ENCODE data around the gene TPRG1L.

The TPRG1L gene

GRCh38 chr1:3634059-3634800 lies 9.4 kb downstream of the TPRG1L start:
- no peak for TF ChIP-seq FOXP2 (optimal IDR thresholded peaks at IDR 0.05; ENCODE audit: borderline replicate concordance, extremely low read depth, extremely low read length, insufficient read depth)
- no peak for TF ChIP-seq REST (IDR thresholded peaks at IDR 0.05; ENCODE audit: insufficient read depth in 1 of 2, low read depth in 2 of 2, low read length in 2 of 2)
- no peak for TF ChIP-seq TAF1 (IDR thresholded peaks at IDR 0.05; ENCODE audit: borderline replicate concordance, insufficient read depth, low read length)
- TF ChIP-seq POLR2AphosphoS5 (IDR thresholded peaks at IDR 0.05; ENCODE audit: low read depth, low read length) = no peak
- TF ChIP-seq SIN3A (IDR thresholded peaks at IDR 0.05; ENCODE audit: borderline replicate concordance, insufficient read depth, low read length) = no peak

DNA sequence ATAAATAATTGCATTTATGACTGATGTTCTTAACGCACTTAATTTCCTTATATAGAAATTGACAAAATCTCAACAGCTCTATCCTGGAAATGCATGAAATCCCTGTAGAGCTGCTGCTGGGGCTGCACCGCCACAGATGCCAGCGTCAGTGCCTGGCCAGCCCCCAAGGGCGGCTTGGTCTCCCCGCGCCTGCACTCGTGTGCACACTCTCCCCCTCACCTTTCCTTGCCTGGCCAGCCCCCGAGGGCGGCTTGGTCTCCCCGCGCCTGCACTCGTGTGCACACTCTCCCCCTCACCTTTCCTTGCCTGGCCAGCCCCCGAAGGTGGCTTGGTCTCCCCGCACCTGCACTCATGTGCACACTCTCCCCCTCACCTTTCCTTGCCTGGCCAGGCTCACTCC lies 11.3 kb downstream of the TPRG1L start:
- no peak for TF ChIP-seq FOXP2 (optimal IDR thresholded peaks at IDR 0.05; ENCODE audit: borderline replicate concordance, extremely low read depth, extremely low read length, insufficient read depth)
- no peak for TF ChIP-seq TAF1 (IDR thresholded peaks at IDR 0.05; ENCODE audit: borderline replicate concordance, insufficient read depth, low read length)
- TF ChIP-seq REST (IDR thresholded peaks at IDR 0.05; ENCODE audit: insufficient read depth in 1 of 2, low read depth in 2 of 2, low read length in 2 of 2) = no peak
- TF ChIP-seq POLR2AphosphoS5 (IDR thresholded peaks at IDR 0.05; ENCODE audit: low read depth, low read length) = no peak
- TF ChIP-seq SIN3A (IDR thresholded peaks at IDR 0.05; ENCODE audit: borderline replicate concordance, insufficient read depth, low read length) = no peak

GRCh38 chr1:3636531-3636930 lies 11.7 kb downstream of the TPRG1L start:
- TF ChIP-seq TAF1 (IDR thresholded peaks at IDR 0.05; ENCODE audit: borderline replicate concordance, insufficient read depth, low read length) = no peak
- no peak for TF ChIP-seq POLR2AphosphoS5 (IDR thresholded peaks at IDR 0.05; ENCODE audit: low read depth, low read length)
- no peak for TF ChIP-seq REST (IDR thresholded peaks at IDR 0.05; ENCODE audit: insufficient read depth in 1 of 2, low read depth in 2 of 2, low read length in 2 of 2)

DNA sequence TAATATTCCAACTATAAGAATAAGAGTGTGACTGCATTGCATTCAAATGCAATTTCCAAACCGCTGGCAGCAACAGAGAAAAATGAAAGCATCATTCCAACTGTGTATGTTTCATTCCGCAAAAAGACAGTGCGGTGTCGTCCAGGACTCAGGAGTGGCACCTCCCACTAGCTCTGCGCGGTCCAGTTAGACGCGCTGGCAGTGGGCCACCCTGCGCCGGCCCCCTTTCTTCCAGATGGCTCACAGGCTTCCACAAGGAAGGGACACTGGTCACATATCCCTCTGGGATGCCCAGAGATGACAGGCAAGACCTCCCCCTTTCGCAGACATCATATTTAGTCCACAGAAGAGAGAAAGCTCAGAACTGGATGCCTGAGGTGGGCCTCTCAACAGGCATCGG lies 13.2 kb downstream of the TPRG1L start:
- TF ChIP-seq FOXP2 (optimal IDR thresholded peaks at IDR 0.05; ENCODE audit: borderline replicate concordance, extremely low read depth, extremely low read length, insufficient read depth) = no peak
- no peak for TF ChIP-seq REST (IDR thresholded peaks at IDR 0.05; ENCODE audit: insufficient read depth in 1 of 2, low read depth in 2 of 2, low read length in 2 of 2)
- no peak for TF ChIP-seq TAF1 (IDR thresholded peaks at IDR 0.05; ENCODE audit: borderline replicate concordance, insufficient read depth, low read length)
- no peak for TF ChIP-seq SIN3A (IDR thresholded peaks at IDR 0.05; ENCODE audit: borderline replicate concordance, insufficient read depth, low read length)
- no peak for TF ChIP-seq POLR2AphosphoS5 (IDR thresholded peaks at IDR 0.05; ENCODE audit: low read depth, low read length)

GRCh38 chr1:3638676-3639075 lies 13.9 kb downstream of the TPRG1L start:
- TF ChIP-seq FOXP2 (optimal IDR thresholded peaks at IDR 0.05; ENCODE audit: borderline replicate concordance, extremely low read depth, extremely low read length, insufficient read depth) (no peak), POLR2AphosphoS5 (IDR thresholded peaks at IDR 0.05; ENCODE audit: low read depth, low read length) (no peak), REST (IDR thresholded peaks at IDR 0.05; ENCODE audit: insufficient read depth in 1 of 2, low read depth in 2 of 2, low read length in 2 of 2) (no peak), SIN3A (IDR thresholded peaks at IDR 0.05; ENCODE audit: borderline replicate concordance, insufficient read depth, low read length) (no peak), TAF1 (IDR thresholded peaks at IDR 0.05; ENCODE audit: borderline replicate concordance, insufficient read depth, low read length) (no peak)

Data from PFSK-1 (cell line).